ENCODE results near the gene ENTPD8. TPM values are rescaled to one million over a fixed set of nuclear protein-coding genes. Genes with fewer than 3 reads are reported as not detected.

The ENTPD8 gene
- total RNA-seq, 1 donor from 2014 or later: not detected

Other genes with a start within 250 kb of the ENTPD8 start
- 9.6 and 10.9 TPM in 2 replicates for gene TPRN, start 240.6 kb downstream of the ENTPD8 start, total RNA-seq
- 28.2 and 30.8 TPM in 2 replicates for gene TMEM203, start 235.7 kb downstream of the ENTPD8 start, total RNA-seq
- 38.6 and 42.1 TPM in 2 replicates for gene NDOR1, start 235.7 kb downstream of the ENTPD8 start, total RNA-seq
- 3.3 and 3.8 TPM in 2 replicates for gene RNF208, start 219.1 kb downstream of the ENTPD8 start, total RNA-seq
- gene CYSRT1, start 216.2 kb downstream of the ENTPD8 start, total RNA-seq: 0.23 and 0.27 TPM in 2 replicates
- 0.14 TPM in 1 of 2 replicates, not detected in the other for gene RNF224, start 213.9 kb downstream of the ENTPD8 start, total RNA-seq
- gene SLC34A3, start 210.5 kb downstream of the ENTPD8 start, total RNA-seq: not detected in 2 replicates
- 365 and 372 TPM in 2 replicates for gene TUBB4B, start 200.1 kb downstream of the ENTPD8 start, total RNA-seq
- not detected in 2 replicates for gene STPG3, start 190.1 kb downstream of the ENTPD8 start, total RNA-seq
- gene NELFB, start 186.0 kb downstream of the ENTPD8 start, total RNA-seq: 65.9 and 67.2 TPM in 2 replicates
- gene TOR4A, start 163.6 kb downstream of the ENTPD8 start, total RNA-seq: 17.4 and 17.5 TPM in 2 replicates
- 1.5 and 1.7 TPM in 2 replicates for gene NRARP, start 139.1 kb downstream of the ENTPD8 start, total RNA-seq
- gene EXD3, start 18.2 kb downstream of the ENTPD8 start, total RNA-seq: 8.2 and 9.6 TPM in 2 replicates
- 0.80 and 0.98 TPM in 2 replicates for gene NOXA1, start 18.0 kb downstream of the ENTPD8 start, total RNA-seq
- gene NSMF, start 18.0 kb upstream of the ENTPD8 start, total RNA-seq: 50.6 and 51.5 TPM in 2 replicates
- gene PNPLA7, start 109.0 kb upstream of the ENTPD8 start, total RNA-seq: 3.0 and 3.3 TPM in 2 replicates
- gene MRPL41, start 110.5 kb upstream of the ENTPD8 start, total RNA-seq: 39.2 and 42.4 TPM in 2 replicates
- 39.4 and 40.9 TPM in 2 replicates for gene DPH7, start 137.6 kb upstream of the ENTPD8 start, total RNA-seq
- gene ZMYND19, start 149.2 kb upstream of the ENTPD8 start, total RNA-seq: 40.1 and 42.6 TPM in 2 replicates
- 67.4 and 72.5 TPM in 2 replicates for gene ARRDC1, start 164.3 kb upstream of the ENTPD8 start, total RNA-seq
- 95.9 and 106 TPM in 2 replicates for gene EHMT1, start 177.6 kb upstream of the ENTPD8 start, total RNA-seq

Measured in T-helper 2 cell treated with Interferon-gamma antibody and Interleukin-4, amounts not matched to agents 100 ng/mL and 5 ng/mL, for 36 hours (primary cell).